SU-DHL-6 (cell line): Measurements from ENCODE around the gene ZDHHC1.

Experiments
- H2AFZ ChIP-seq: fragments of 200-600 bp; sonication (generic); 2 replicates; pipeline ENCODE4 v1.6.1; 2014; ENCODE audit warnings: low read depth, mild to moderate bottlenecking, moderate library complexity, mixed read lengths, antibody characterized with exemption, low read length; ENCODE audit not compliant: severe bottlenecking
- H3F3A ChIP-seq: fragments of 200-600 bp; shearing (Covaris generic); 2 replicates; pipeline ENCODE4 v1.6.0; 2016; ENCODE audit warnings: antibody characterized with exemption, mild to moderate bottlenecking; ENCODE audit not compliant: insufficient read depth
- H3K27ac ChIP-seq: fragments of 200-600 bp; sonication (generic); 2 replicates; pipeline ENCODE4 v1.5.1; 2016; ENCODE audit warnings: low read depth, mild to moderate bottlenecking, low read length, moderate library complexity, mixed read lengths
- H3K27me3 ChIP-seq: fragments of 200-600 bp; sonication (generic), shearing (Covaris generic); 2 replicates; pipeline ENCODE4 v1.6.0; 2014; ENCODE audit warnings: mild to moderate bottlenecking, low read length
- H3K36me3 ChIP-seq: fragments of 200-600 bp; sonication (generic); 2 replicates; pipeline ENCODE4 v1.6.1; 2014; ENCODE audit warnings: mild to moderate bottlenecking, low read length, mixed read lengths
- H3K4me2 ChIP-seq: fragments of 300-600, 200-600 bp; shearing (Covaris generic), sonication (generic); 2 replicates; pipeline ENCODE4 v1.6.0; 2014; ENCODE audit warnings: low read length, low read depth, mild to moderate bottlenecking; ENCODE audit not compliant: poor library complexity, severe bottlenecking
- H3K4me3 ChIP-seq: fragments of 200-600 bp; sonication (generic); 2 replicates; pipeline ENCODE4 v1.5.1; 2014; ENCODE audit warnings: antibody characterized with exemption, low read length, mild to moderate bottlenecking, mixed read lengths; ENCODE audit not compliant: insufficient read depth, poor library complexity, severe bottlenecking
- H3K79me2 ChIP-seq: fragments of 200-600 bp; sonication (generic); 2 replicates; pipeline ENCODE4 v1.6.1; 2014; ENCODE audit warnings: mild to moderate bottlenecking, low read length, moderate library complexity; ENCODE audit not compliant: insufficient read depth
- H3K9ac ChIP-seq: fragments of 200-600 bp; sonication (generic); 2 replicates; pipeline ENCODE4 v1.7.0; 2014; ENCODE audit warnings: mild to moderate bottlenecking, low read length
- H3K9me2 ChIP-seq: fragments of 200-600 bp; sonication (generic); replicated peaks from 2 replicates; pipeline ENCODE4 v1.6.1; 2014; ENCODE audit warnings: low read length; ENCODE audit not compliant: insufficient read depth
- H3K9me3 ChIP-seq: fragments of 200-600 bp; sonication (generic); 2 replicates; pipeline ENCODE4 v1.6.1; 2014; ENCODE audit warnings: low read length, mixed read lengths; ENCODE audit not compliant: insufficient read depth
- H4K20me1 ChIP-seq: fragments of 200-600 bp; sonication (generic); 2 replicates; pipeline ENCODE4 v1.6.1; 2014; ENCODE audit warnings: low read depth, mild to moderate bottlenecking, antibody characterized with exemption, low read length, moderate library complexity, mixed read lengths
- EZH2phosphoT487 ChIP-seq: fragments of 200-600 bp; sonication (generic), shearing (Covaris generic); conservative IDR thresholded peaks from 2 replicates; pipeline ENCODE4 v1.6.1; 2018; ENCODE audit warnings: mild to moderate bottlenecking, antibody characterized with exemption, low read length, moderate library complexity, mixed read lengths
- TF ChIP-seq, protein P1 (sequence below): fragments of 200-600 bp; sonication (generic); IDR thresholded peaks from one replicate; pipeline ENCODE4 v1.5.1; 2017; ENCODE audit warnings: antibody characterized with exemption, mild to moderate bottlenecking, low read length, moderate library complexity; ENCODE audit not compliant: insufficient read depth, poor library complexity, severe bottlenecking

The ZDHHC1 gene

DNA sequence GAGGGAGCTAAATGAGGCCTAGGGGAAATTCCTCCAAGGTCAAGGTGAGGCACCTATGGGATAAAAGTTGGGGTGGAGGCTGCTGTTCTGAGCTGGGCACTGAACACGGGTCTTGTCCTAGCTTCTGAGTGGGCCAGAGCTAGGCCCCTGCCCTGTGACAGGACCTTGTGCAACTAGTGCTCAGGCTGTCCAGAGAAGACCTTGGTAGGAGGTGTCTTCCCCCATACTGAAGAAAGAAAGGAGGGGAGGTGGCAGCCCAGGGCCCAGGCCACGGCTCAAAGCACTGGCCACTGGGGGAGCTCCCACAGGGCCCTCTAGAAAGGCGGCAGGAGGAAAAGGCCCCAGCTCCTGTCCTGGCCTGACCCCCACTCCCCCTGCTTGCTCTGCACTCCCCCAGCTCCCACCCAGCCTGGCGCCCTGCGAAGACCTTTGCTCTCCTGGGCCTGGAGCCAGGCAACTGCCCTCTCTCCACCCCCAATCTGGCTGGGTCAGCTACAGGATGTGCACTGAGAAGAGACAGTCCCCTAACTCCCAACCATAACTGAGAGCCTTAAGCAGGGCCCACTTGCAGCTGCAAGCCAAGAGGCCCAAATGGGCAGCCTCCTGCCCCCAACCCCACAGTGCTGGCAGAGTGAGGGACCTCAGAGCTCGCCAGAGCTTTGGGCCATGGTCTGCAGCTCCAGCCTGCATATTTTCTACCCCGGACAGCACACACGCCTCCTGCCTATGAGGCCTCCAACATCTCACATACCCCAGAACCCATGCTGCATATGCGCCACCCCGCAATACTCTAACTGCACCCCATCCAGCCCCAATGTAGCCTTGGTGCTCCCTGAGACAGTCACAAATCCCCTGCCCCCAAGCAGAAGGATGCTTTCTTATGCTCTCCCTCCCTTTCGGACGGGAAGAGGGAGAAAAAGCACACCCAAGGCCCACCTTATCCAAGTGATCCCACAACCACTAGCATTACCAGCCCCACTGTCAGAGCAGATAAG is 29.9 kb upstream of the ZDHHC1 start:
- H4K20me1 ChIP-seq = no peaks in the 10 kb centered on the region
- no peaks in the 10 kb centered on the region for H3F3A ChIP-seq
- no peaks in the 10 kb centered on the region; the same call in 1 of the 2 replicates for H3K79me2 ChIP-seq
- H3K9me2 ChIP-seq = no peaks in the 10 kb centered on the region
- no peak overlapping the region for H3K27ac ChIP-seq
- no peaks in the 10 kb centered on the region for H3K36me3 ChIP-seq
- no peak overlapping the region for H3K4me2 ChIP-seq
- H2AFZ ChIP-seq = no peak overlapping the region
- no peaks in the 10 kb centered on the region for H3K27me3 ChIP-seq
- TF ChIP-seq, protein P1, sequence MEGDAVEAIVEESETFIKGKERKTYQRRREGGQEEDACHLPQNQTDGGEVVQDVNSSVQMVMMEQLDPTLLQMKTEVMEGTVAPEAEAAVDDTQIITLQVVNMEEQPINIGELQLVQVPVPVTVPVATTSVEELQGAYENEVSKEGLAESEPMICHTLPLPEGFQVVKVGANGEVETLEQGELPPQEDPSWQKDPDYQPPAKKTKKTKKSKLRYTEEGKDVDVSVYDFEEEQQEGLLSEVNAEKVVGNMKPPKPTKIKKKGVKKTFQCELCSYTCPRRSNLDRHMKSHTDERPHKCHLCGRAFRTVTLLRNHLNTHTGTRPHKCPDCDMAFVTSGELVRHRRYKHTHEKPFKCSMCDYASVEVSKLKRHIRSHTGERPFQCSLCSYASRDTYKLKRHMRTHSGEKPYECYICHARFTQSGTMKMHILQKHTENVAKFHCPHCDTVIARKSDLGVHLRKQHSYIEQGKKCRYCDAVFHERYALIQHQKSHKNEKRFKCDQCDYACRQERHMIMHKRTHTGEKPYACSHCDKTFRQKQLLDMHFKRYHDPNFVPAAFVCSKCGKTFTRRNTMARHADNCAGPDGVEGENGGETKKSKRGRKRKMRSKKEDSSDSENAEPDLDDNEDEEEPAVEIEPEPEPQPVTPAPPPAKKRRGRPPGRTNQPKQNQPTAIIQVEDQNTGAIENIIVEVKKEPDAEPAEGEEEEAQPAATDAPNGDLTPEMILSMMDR = no peak
- TF ChIP-seq EZH2phosphoT487 = no peak
- no peak overlapping the region for H3K9ac ChIP-seq
- H3K9me3 ChIP-seq = no peaks in the 10 kb centered on the region
- H3K4me3 ChIP-seq = no peak overlapping the region

DNA sequence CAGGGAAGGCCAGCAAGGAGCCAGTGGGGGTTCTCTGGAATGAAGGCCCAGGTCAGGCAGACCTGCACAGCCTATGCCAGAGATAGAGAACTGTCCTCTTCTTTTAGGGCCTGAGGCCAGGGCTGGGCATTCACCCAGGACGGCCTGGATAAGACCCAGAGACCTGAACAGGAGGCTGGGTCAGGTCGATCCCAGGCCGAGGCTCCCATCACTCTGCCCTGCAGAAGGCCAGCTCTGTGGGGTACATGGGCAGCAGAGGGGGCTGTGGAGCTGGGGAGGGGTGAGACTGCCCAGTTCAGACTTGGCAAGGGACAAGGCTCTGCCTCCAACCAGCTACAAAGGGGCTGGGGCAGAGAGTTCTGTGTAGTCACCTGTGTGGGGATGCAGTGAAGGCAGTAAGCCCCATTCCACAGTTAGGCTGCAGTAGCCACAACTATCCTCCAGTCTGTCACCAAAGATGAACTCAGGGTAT is 29.2 kb upstream of the ZDHHC1 start:
- Histone ChIP-seq H4K20me1 (no peaks in the 10 kb centered on the region), H3K4me2 (no peak overlapping the region), H3K27me3 (no peaks in the 10 kb centered on the region), H2AFZ (no peak overlapping the region), H3K79me2 (no peaks in the 10 kb centered on the region; the same call in 1 of the 2 replicates), H3K9me3 (no peaks in the 10 kb centered on the region), H3F3A (no peaks in the 10 kb centered on the region), H3K27ac (no peak overlapping the region), H3K9me2 (no peaks in the 10 kb centered on the region), H3K9ac (no peak overlapping the region), H3K4me3 (no peak overlapping the region), H3K36me3 (no peaks in the 10 kb centered on the region)
- TF ChIP-seq, protein P1 = peak; percentile 11
- no peak for TF ChIP-seq EZH2phosphoT487

DNA sequence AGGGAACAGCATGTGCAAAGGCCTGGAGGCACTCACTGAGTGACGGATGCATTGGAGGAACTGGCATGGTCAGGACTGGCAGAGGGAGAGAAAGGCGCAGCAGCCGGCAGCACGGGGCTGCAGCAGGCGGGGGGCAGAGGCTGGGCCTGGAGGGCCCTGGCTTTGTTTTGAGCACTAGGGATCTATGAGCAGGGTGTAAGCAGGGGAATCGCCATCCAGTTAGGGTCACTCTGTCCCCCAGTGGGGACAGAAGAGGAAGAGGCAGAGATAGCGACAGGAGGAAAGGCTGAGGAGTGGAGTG is 28.8 kb upstream of the ZDHHC1 start:
- no peak overlapping the region for H3K4me2 ChIP-seq
- no peak for TF ChIP-seq EZH2phosphoT487
- TF ChIP-seq, protein P1 = no peak
- H3K4me3 ChIP-seq = no peak overlapping the region
- no peaks in the 10 kb centered on the region for H3K9me3 ChIP-seq
- no peaks in the 10 kb centered on the region for H3K9me2 ChIP-seq
- no peaks in the 10 kb centered on the region for H4K20me1 ChIP-seq
- no peaks in the 10 kb centered on the region for H3F3A ChIP-seq
- H2AFZ ChIP-seq = no peak overlapping the region
- H3K9ac ChIP-seq = no peak overlapping the region
- no peak overlapping the region for H3K27ac ChIP-seq
- H3K79me2 ChIP-seq = no peaks in the 10 kb centered on the region; the same call in 1 of the 2 replicates
- H3K27me3 ChIP-seq = no peaks in the 10 kb centered on the region
- no peaks in the 10 kb centered on the region for H3K36me3 ChIP-seq
